ENCODE data around the gene GABRD. TPM values are rescaled to one million over a fixed set of nuclear protein-coding genes. Genes with fewer than 3 reads are reported as not detected.

Gene GABRD
- total RNA-seq, 2 donors from 2014 or later = not detected

DNA sequence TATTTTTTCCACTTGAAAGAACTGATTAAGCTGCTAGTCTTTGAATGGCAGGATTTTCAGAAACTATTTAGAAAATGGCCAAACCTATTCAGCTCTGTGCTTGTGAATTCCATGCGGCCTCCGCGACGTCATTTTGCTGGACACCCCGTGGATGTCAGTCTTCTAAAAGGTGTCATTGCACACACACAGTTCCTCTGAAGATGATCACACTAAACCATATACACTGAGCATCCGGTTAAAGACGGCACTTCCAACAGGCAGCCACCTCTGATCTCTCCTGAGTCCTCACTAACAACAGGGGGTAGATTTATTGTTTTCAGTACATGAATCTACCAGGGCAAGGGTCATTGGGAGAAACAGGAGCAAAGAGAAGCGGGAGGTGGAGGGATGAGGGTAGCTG is 24.6 kb upstream of the GABRD start:
- TF ChIP-seq, protein P1, sequence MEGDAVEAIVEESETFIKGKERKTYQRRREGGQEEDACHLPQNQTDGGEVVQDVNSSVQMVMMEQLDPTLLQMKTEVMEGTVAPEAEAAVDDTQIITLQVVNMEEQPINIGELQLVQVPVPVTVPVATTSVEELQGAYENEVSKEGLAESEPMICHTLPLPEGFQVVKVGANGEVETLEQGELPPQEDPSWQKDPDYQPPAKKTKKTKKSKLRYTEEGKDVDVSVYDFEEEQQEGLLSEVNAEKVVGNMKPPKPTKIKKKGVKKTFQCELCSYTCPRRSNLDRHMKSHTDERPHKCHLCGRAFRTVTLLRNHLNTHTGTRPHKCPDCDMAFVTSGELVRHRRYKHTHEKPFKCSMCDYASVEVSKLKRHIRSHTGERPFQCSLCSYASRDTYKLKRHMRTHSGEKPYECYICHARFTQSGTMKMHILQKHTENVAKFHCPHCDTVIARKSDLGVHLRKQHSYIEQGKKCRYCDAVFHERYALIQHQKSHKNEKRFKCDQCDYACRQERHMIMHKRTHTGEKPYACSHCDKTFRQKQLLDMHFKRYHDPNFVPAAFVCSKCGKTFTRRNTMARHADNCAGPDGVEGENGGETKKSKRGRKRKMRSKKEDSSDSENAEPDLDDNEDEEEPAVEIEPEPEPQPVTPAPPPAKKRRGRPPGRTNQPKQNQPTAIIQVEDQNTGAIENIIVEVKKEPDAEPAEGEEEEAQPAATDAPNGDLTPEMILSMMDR (conservative IDR thresholded peaks at IDR 0.05) = no peak
- Histone ChIP-seq H3K9me3 (ENCODE audit: control insufficient read depth, low read length) (no peaks in the 10 kb centered on the region), H3K4me1 (ENCODE audit: control insufficient read depth, insufficient read depth, low read length) (no peaks in the 10 kb centered on the region), H3K4me3 (ENCODE audit: low read length) (no peak overlapping the region), H3K36me3 (ENCODE audit: control insufficient read depth, insufficient read depth, low read length) (no peaks in the 10 kb centered on the region), H3K27me3 (ENCODE audit: control insufficient read depth, insufficient read depth, low read length, poor library complexity, severe bottlenecking) (no peaks in the 10 kb centered on the region), H3K9ac (ENCODE audit: extremely low read depth, low read length, poor library complexity, severe bottlenecking) (no peak overlapping the region), H3K27ac (ENCODE audit: low read depth, low read length) (no peak overlapping the region)
- Mint-ChIP-seq H3K9me3 (peaks cover 2% of the 10 kb centered on the region), H3K27me3 (ENCODE audit: insufficient read depth) (peaks cover 2% of the 10 kb centered on the region), H3K27ac (no peak overlapping the region), H3K36me3 (ENCODE audit: low read depth) (no peaks in the 10 kb centered on the region), H3K4me1 (no peaks in the 10 kb centered on the region), H3K4me3 (no peak overlapping the region)
- no peak for DNase-seq
- WGBS, 2 experiments (ENCODE audit: insufficient coverage in 1 of 2, insufficient read length in 1 of 2) = 82% methylated on average over 7 to 8 of the region's 8 CpGs

DNA sequence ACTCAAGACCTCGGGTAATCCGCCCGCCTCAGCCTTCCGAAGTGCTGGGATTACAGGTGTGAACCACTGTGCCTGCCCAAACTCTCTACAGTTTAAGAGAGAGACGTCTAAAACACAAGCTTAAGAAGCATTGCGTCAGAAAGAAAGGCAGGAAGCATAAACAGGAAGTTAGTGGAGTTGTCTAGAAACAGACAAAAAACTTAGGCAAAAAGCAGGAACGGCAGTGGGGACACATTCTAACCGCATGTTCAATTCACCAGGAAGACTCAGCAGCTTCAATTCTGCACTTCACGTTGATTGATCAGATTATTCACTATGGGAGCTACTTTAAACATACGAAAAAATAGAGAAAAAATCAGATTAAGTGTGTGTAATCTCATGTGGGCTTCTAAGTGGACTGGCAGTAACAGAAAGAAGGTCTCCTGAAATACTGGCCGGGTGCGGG is 22.9 kb upstream of the GABRD start:
- Histone ChIP-seq H3K27ac (ENCODE audit: low read depth, low read length) (no peak overlapping the region), H3K9me3 (ENCODE audit: control insufficient read depth, low read length) (no peaks in the 10 kb centered on the region), H3K4me3 (ENCODE audit: low read length) (no peak overlapping the region), H3K9ac (ENCODE audit: extremely low read depth, low read length, poor library complexity, severe bottlenecking) (no peak overlapping the region), H3K36me3 (ENCODE audit: control insufficient read depth, insufficient read depth, low read length) (no peaks in the 10 kb centered on the region), H3K4me1 (ENCODE audit: control insufficient read depth, insufficient read depth, low read length) (no peaks in the 10 kb centered on the region), H3K27me3 (ENCODE audit: control insufficient read depth, insufficient read depth, low read length, poor library complexity, severe bottlenecking) (no peaks in the 10 kb centered on the region)
- Mint-ChIP-seq H3K36me3 (ENCODE audit: low read depth) (no peaks in the 10 kb centered on the region), H3K27me3 (ENCODE audit: insufficient read depth) (peaks cover 4% of the 10 kb centered on the region), H3K9me3 (peaks cover 2% of the 10 kb centered on the region), H3K27ac (no peak overlapping the region), H3K4me3 (no peak overlapping the region), H3K4me1 (no peaks in the 10 kb centered on the region)
- TF ChIP-seq, protein P1 (conservative IDR thresholded peaks at IDR 0.05) = no peak
- no peak for DNase-seq
- 93% methylated on average over 11 to 12 of the region's 12 CpGs for WGBS, 2 experiments (ENCODE audit: insufficient coverage in 1 of 2, insufficient read length in 1 of 2)

DNA sequence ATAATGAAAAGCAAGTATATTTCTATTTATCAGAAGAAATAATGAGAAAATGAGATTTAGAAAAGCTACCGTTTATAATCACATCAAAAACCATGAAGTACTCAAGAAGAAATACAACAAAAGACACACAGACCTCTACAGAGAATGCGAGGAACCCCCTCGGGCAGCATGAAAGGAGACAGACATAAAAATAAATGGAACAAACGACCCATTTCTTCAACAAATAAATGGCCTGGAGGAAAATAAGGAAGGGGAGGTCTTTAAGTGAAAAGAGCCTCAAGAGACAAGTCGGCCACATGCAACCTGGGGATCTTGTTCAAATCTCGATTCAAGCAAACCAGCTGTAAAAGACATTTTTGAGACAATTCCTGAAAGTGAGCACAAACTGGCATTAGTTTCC is 21.6 kb upstream of the GABRD start:
- Mint-ChIP-seq H3K4me1 (no peaks in the 10 kb centered on the region), H3K9me3 (peaks cover 2% of the 10 kb centered on the region), H3K36me3 (ENCODE audit: low read depth) (no peaks in the 10 kb centered on the region), H3K27ac (no peak overlapping the region), H3K4me3 (no peak overlapping the region), H3K27me3 (ENCODE audit: insufficient read depth) (peaks cover 4% of the 10 kb centered on the region)
- no peaks in the 10 kb centered on the region for H3K27me3 ChIP-seq (ENCODE audit: control insufficient read depth, insufficient read depth, low read length, poor library complexity, severe bottlenecking)
- no peak overlapping the region for H3K27ac ChIP-seq (ENCODE audit: low read depth, low read length)
- H3K4me1 ChIP-seq (ENCODE audit: control insufficient read depth, insufficient read depth, low read length) = no peaks in the 10 kb centered on the region
- TF ChIP-seq, protein P1 (conservative IDR thresholded peaks at IDR 0.05) = no peak
- DNase-seq = no peak
- H3K4me3 ChIP-seq (ENCODE audit: low read length) = no peak overlapping the region
- no peak overlapping the region for H3K9ac ChIP-seq (ENCODE audit: extremely low read depth, low read length, poor library complexity, severe bottlenecking)
- H3K36me3 ChIP-seq (ENCODE audit: control insufficient read depth, insufficient read depth, low read length) = no peaks in the 10 kb centered on the region
- 73 to 84% methylated on average over 3 to 6 of the region's 6 CpGs for WGBS, 2 experiments (ENCODE audit: insufficient coverage in 1 of 2, insufficient read length in 1 of 2)
- H3K9me3 ChIP-seq (ENCODE audit: control insufficient read depth, low read length) = no peaks in the 10 kb centered on the region

All from endodermal cell (in vitro differentiated cells).